ENCODE results near the gene GP1BA. TPM values are rescaled to one million over a fixed set of nuclear protein-coding genes. Genes with fewer than 3 reads are reported as not detected.

GP1BA gene
- total RNA-seq, 4 donors from 2014 or later = not detected

- TF ChIP-seq CTCF (IDR thresholded peaks at IDR 0.05) = no peak
- DNase-seq (ENCODE audit: low spot score) (no peak), ATAC-seq (ENCODE audit: low FRiP score) (no peak)
Measured at GRCh38 chr17:4893272-4893671, 38.8 kb upstream of the GP1BA start.

GRCh38 chr17:4893721-4894560, 38.1 kb upstream of the GP1BA start:
- DNase-seq (ENCODE audit: low spot score) (no peak), ATAC-seq (ENCODE audit: low FRiP score) (no peak)
- TF ChIP-seq CTCF (IDR thresholded peaks at IDR 0.05) = no peak

DNA sequence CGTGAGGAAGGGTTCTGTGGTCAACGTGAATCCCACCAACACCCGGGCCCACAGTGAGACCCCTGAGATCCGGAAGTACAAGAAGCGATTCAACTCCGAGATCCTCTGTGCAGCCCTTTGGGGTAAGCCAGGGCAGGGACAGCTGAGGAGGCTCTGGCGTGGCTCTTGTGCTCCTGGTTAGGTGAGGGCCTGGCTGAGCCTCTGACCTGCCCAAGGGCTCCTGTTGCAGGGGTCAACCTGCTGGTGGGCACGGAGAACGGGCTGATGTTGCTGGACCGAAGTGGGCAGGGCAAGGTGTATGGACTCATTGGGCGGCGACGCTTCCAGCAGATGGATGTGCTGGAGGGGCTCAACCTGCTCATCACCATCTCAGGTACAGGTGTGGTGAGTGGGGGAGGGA, 37.0 kb upstream of the GP1BA start:
- TF ChIP-seq CTCF (IDR thresholded peaks at IDR 0.05) = no peak
- no peak for DNase-seq (ENCODE audit: low spot score)
- no peak for ATAC-seq (ENCODE audit: low FRiP score)

GRCh38 chr17:4895657-4896331, 36.3 kb upstream of the GP1BA start:
- no peak for DNase-seq (ENCODE audit: low spot score)
- no peak for TF ChIP-seq CTCF (IDR thresholded peaks at IDR 0.05)
- ATAC-seq (ENCODE audit: low FRiP score) = no peak

DNA sequence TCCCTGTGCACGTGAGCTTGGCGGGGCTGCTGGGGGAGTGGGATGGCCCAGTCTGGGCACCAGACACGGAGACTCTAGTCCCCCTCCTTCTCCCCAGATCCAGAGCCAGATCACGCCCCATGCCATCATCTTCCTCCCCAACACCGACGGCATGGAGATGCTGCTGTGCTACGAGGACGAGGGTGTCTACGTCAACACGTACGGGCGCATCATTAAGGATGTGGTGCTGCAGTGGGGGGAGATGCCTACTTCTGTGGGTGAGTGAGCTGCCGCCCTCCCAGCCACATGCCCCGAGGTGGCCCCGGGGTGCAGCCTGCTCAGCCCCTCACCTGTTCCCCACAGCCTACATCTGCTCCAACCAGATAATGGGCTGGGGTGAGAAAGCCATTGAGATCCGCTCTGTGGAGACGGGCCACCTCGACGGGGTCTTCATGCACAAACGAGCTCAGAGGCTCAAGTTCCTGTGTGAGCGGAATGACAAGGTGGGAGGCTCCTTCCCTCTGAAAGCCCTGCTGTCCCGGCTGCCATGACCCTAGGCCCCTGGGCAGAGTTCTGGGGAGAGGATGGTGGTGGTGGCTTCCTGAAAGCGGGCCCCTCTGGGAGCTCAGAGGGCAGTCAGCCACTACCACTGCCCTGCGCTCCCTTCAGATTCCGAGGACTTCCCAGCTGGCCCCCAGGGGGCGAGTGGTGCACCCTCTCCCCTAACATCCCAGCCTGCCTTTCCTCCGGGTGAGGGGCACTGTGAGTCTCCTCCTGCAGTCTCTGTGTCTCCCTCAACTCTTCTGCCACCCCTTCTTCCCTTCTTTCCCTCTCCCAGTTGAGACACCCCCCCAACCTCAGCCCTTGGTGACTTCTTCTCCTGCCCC, 35.5 kb upstream of the GP1BA start:
- ATAC-seq (ENCODE audit: low FRiP score) = no peak
- no peak for TF ChIP-seq CTCF (IDR thresholded peaks at IDR 0.05)
- DNase-seq (ENCODE audit: low spot score) = no peak

GRCh38 chr17:4897198-4897687, 34.8 kb upstream of the GP1BA start:
- ATAC-seq (ENCODE audit: low FRiP score) (no peak), DNase-seq (ENCODE audit: low spot score) (no peak)
- TF ChIP-seq CTCF (IDR thresholded peaks at IDR 0.05) = no peak

Data from omental fat pad (tissue), 4 donors.